ENCODE results near the gene PARVB.

GRCh38 chr22:44100411-44100810 lies 76.3 kb downstream of the PARVB start:
- TF ChIP-seq CTCF (IDR thresholded peaks at IDR 0.05) (no peak), POLR2A (IDR thresholded peaks at IDR 0.05) (no peak)
